ENCODE data around the gene MOV10L1. TPM values are rescaled to one million over a fixed set of nuclear protein-coding genes. Genes with fewer than 3 reads are reported as not detected.

MOV10L1 gene
- total and polyA plus RNA-seq, 2 experiments from 2014 or later: 0.73 to 1.8 TPM

DNA sequence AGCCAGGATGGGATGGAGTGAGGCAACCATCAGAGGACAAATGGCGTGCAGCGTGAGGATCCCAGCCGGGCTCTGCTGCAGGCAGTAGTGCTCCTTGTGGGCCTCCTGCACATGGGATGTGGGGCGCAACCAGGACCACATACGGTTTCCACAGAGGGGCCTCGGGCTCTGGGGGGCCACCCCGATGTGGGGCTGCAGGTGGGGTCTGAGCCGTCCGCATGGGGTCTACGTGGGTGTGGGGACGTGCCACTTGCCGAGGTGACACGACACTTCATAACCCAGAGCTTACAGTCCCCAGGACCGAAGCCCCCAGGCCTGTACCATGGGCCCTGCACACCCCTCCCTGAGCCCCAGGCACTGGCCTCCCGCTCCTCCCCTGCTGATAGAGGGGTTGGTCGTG, 42.5 kb upstream of the MOV10L1 start:
- Histone ChIP-seq H4K20me1 (replicated peaks; ENCODE audit: insufficient read depth) (no peaks in the 10 kb centered on the region), H2AFZ (no peak overlapping the region), H3F3A (replicated peaks; ENCODE audit: low read depth) (no peaks in the 10 kb centered on the region), H3K9me2 (ENCODE audit: insufficient read depth) (no peaks in the 10 kb centered on the region), H3K79me2 (replicated peaks; ENCODE audit: insufficient read depth) (no peaks in the 10 kb centered on the region), H3K4me1 (ENCODE audit: insufficient read depth) (no peaks in the 10 kb centered on the region), H3K4me2 (no peak overlapping the region), H3K27ac (ENCODE audit: low read depth) (no peak overlapping the region), H3K36me3 (ENCODE audit: insufficient read depth) (no peaks in the 10 kb centered on the region), H3K4me3 (no peak overlapping the region), H3K27me3 (ENCODE audit: insufficient read depth) (no peaks in the 10 kb centered on the region)
- ATAC-seq (no peak), DNase-seq (ENCODE audit: low spot score) (no peak)
- TF ChIP-seq EZH2phosphoT487 (IDR thresholded peaks at IDR 0.05; ENCODE audit: unreplicated experiment): no peak
- Mint-ChIP-seq H3K4me1 (no peaks in the 10 kb centered on the region), H3K9me3 (no peaks in the 10 kb centered on the region), H3K36me3 (ENCODE audit: low read depth) (no peaks in the 10 kb centered on the region), H3K27ac (no peak overlapping the region), H3K27me3 (ENCODE audit: insufficient read depth, low read depth, poor library complexity) (peaks cover 10% of the 10 kb centered on the region), H3K4me3 (no peak overlapping the region)

DNA sequence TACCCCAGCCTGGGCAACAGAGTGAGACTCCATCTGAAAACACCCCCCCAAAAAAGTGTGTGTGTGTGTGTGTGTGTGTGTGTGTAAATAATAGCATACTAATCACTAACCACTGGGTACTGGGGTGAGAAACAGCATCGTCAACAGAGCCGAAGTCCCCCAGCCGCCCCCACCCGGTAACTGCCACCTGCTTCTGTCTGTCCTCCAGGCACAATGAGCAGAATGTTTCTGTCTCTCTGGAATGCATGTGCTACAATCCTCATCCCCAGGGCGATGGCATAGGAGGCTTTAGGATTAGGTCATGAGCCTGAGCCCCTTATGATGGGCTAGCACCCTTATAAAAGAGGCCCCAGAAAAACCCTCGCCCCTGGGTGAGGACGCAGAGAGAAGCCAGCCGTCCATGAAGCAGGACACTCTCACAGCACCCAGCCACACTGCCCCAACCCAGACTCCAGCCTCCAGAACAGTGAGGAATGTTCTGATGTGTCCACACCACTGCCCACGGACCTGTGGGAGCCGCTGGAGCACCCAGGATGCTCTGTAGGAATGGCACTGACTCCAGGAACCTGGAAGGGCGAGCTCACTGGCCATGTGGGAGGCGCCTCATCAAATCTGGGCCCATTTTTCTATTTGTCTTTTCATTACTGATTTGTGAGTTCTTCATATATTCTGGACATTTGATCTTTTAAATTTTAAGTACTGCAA, 41.6 kb upstream of the MOV10L1 start:
- H3K4me3 ChIP-seq: no peak overlapping the region
- Mint-ChIP-seq H3K4me1 (no peaks in the 10 kb centered on the region), H3K9me3 (no peaks in the 10 kb centered on the region), H3K27ac (no peak overlapping the region), H3K27me3 (ENCODE audit: insufficient read depth, low read depth, poor library complexity) (peaks cover 10% of the 10 kb centered on the region), H3K36me3 (ENCODE audit: low read depth) (no peaks in the 10 kb centered on the region), H3K4me3 (no peak overlapping the region)
- H3K27me3 ChIP-seq (ENCODE audit: insufficient read depth): no peaks in the 10 kb centered on the region
- H3K4me1 ChIP-seq (ENCODE audit: insufficient read depth): no peaks in the 10 kb centered on the region
- no peaks in the 10 kb centered on the region for H3K36me3 ChIP-seq (ENCODE audit: insufficient read depth)
- H3K27ac ChIP-seq (ENCODE audit: low read depth): no peak overlapping the region
- no peaks in the 10 kb centered on the region for H4K20me1 ChIP-seq (replicated peaks; ENCODE audit: insufficient read depth)
- no peaks in the 10 kb centered on the region for H3K9me2 ChIP-seq (ENCODE audit: insufficient read depth)
- no peak overlapping the region for H2AFZ ChIP-seq
- ATAC-seq (no peak), DNase-seq (ENCODE audit: low spot score) (no peak)
- no peaks in the 10 kb centered on the region for H3F3A ChIP-seq (replicated peaks; ENCODE audit: low read depth)
- no peaks in the 10 kb centered on the region for H3K79me2 ChIP-seq (replicated peaks; ENCODE audit: insufficient read depth)
- no peak overlapping the region for H3K4me2 ChIP-seq
- TF ChIP-seq, protein P1, sequence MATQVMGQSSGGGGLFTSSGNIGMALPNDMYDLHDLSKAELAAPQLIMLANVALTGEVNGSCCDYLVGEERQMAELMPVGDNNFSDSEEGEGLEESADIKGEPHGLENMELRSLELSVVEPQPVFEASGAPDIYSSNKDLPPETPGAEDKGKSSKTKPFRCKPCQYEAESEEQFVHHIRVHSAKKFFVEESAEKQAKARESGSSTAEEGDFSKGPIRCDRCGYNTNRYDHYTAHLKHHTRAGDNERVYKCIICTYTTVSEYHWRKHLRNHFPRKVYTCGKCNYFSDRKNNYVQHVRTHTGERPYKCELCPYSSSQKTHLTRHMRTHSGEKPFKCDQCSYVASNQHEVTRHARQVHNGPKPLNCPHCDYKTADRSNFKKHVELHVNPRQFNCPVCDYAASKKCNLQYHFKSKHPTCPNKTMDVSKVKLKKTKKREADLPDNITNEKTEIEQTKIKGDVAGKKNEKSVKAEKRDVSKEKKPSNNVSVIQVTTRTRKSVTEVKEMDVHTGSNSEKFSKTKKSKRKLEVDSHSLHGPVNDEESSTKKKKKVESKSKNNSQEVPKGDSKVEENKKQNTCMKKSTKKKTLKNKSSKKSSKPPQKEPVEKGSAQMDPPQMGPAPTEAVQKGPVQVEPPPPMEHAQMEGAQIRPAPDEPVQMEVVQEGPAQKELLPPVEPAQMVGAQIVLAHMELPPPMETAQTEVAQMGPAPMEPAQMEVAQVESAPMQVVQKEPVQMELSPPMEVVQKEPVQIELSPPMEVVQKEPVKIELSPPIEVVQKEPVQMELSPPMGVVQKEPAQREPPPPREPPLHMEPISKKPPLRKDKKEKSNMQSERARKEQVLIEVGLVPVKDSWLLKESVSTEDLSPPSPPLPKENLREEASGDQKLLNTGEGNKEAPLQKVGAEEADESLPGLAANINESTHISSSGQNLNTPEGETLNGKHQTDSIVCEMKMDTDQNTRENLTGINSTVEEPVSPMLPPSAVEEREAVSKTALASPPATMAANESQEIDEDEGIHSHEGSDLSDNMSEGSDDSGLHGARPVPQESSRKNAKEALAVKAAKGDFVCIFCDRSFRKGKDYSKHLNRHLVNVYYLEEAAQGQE (IDR thresholded peaks at IDR 0.05; ENCODE audit: unreplicated experiment): no peak
- TF ChIP-seq ZNF114 (CRISPR knock-in tag; IDR thresholded peaks at IDR 0.05) (no peak), EZH2phosphoT487 (IDR thresholded peaks at IDR 0.05; ENCODE audit: unreplicated experiment) (no peak), CREB1 (CRISPR knock-in tag; IDR thresholded peaks at IDR 0.05; ENCODE audit: low read depth) (no peak), JUNB (IDR thresholded peaks at IDR 0.05; ENCODE audit: unreplicated experiment) (no peak)
- TF ChIP-seq, protein P2, sequence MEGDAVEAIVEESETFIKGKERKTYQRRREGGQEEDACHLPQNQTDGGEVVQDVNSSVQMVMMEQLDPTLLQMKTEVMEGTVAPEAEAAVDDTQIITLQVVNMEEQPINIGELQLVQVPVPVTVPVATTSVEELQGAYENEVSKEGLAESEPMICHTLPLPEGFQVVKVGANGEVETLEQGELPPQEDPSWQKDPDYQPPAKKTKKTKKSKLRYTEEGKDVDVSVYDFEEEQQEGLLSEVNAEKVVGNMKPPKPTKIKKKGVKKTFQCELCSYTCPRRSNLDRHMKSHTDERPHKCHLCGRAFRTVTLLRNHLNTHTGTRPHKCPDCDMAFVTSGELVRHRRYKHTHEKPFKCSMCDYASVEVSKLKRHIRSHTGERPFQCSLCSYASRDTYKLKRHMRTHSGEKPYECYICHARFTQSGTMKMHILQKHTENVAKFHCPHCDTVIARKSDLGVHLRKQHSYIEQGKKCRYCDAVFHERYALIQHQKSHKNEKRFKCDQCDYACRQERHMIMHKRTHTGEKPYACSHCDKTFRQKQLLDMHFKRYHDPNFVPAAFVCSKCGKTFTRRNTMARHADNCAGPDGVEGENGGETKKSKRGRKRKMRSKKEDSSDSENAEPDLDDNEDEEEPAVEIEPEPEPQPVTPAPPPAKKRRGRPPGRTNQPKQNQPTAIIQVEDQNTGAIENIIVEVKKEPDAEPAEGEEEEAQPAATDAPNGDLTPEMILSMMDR (conservative IDR thresholded peaks at IDR 0.05; ENCODE audit: low read depth in 2 of 2): no peak
- TF ChIP-seq, protein P3, sequence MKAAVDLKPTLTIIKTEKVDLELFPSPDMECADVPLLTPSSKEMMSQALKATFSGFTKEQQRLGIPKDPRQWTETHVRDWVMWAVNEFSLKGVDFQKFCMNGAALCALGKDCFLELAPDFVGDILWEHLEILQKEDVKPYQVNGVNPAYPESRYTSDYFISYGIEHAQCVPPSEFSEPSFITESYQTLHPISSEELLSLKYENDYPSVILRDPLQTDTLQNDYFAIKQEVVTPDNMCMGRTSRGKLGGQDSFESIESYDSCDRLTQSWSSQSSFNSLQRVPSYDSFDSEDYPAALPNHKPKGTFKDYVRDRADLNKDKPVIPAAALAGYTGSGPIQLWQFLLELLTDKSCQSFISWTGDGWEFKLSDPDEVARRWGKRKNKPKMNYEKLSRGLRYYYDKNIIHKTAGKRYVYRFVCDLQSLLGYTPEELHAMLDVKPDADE (IDR thresholded peaks at IDR 0.05): no peak
- TF ChIP-seq, protein P4, sequence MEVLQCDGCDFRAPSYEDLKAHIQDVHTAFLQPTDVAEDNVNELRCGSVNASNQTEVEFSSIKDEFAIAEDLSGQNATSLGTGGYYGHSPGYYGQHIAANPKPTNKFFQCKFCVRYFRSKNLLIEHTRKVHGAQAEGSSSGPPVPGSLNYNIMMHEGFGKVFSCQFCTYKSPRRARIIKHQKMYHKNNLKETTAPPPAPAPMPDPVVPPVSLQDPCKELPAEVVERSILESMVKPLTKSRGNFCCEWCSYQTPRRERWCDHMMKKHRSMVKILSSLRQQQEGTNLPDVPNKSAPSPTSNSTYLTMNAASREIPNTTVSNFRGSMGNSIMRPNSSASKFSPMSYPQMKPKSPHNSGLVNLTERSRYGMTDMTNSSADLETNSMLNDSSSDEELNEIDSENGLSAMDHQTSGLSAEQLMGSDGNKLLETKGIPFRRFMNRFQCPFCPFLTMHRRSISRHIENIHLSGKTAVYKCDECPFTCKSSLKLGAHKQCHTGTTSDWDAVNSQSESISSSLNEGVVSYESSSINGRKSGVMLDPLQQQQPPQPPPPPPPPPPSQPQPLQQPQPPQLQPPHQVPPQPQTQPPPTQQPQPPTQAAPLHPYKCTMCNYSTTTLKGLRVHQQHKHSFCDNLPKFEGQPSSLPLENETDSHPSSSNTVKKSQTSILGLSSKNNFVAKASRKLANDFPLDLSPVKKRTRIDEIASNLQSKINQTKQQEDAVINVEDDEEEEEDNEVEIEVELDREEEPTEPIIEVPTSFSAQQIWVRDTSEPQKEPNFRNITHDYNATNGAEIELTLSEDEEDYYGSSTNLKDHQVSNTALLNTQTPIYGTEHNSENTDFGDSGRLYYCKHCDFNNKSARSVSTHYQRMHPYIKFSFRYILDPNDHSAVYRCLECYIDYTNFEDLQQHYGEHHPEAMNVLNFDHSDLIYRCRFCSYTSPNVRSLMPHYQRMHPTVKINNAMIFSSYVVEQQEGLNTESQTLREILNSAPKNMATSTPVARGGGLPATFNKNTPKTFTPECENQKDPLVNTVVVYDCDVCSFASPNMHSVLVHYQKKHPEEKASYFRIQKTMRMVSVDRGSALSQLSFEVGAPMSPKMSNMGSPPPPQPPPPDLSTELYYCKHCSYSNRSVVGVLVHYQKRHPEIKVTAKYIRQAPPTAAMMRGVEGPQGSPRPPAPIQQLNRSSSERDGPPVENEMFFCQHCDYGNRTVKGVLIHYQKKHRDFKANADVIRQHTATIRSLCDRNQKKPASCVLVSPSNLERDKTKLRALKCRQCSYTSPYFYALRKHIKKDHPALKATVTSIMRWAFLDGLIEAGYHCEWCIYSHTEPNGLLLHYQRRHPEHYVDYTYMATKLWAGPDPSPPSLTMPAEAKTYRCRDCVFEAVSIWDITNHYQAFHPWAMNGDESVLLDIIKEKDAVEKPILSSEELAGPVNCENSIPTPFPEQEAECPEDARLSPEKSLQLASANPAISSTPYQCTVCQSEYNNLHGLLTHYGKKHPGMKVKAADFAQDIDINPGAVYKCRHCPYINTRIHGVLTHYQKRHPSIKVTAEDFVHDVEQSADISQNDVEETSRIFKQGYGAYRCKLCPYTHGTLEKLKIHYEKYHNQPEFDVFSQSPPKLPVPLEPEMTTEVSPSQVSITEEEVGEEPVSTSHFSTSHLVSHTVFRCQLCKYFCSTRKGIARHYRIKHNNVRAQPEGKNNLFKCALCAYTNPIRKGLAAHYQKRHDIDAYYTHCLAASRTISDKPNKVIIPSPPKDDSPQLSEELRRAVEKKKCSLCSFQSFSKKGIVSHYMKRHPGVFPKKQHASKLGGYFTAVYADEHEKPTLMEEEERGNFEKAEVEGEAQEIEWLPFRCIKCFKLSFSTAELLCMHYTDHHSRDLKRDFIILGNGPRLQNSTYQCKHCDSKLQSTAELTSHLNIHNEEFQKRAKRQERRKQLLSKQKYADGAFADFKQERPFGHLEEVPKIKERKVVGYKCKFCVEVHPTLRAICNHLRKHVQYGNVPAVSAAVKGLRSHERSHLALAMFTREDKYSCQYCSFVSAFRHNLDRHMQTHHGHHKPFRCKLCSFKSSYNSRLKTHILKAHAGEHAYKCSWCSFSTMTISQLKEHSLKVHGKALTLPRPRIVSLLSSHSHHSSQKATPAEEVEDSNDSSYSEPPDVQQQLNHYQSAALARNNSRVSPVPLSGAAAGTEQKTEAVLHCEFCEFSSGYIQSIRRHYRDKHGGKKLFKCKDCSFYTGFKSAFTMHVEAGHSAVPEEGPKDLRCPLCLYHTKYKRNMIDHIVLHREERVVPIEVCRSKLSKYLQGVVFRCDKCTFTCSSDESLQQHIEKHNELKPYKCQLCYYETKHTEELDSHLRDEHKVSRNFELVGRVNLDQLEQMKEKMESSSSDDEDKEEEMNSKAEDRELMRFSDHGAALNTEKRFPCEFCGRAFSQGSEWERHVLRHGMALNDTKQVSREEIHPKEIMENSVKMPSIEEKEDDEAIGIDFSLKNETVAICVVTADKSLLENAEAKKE (CRISPR knock-in tag; IDR thresholded peaks at IDR 0.05): no peak

Data from GM23338 (cell line).